HAP-1 (cell line): ENCODE results near the gene FOXO3.
A peak's percentile ranks its signal among the peaks of the same experiment; 100 is the strongest.

Source experiments
- DNase-seq, 2 experiments: peaks; one replicate each; pipeline ENCODE4 v3.0.0-alpha.2; 2016 to 2020; ENCODE audit warnings: low spot score in 2 of 2
- H3K27me3 ChIP-seq: fragments of 250-450 bp; sonication (Bioruptor Pico); 2 replicates; pipeline ENCODE4 v1.5.1; 2020; ENCODE audit warnings: low read depth, mild to moderate bottlenecking, moderate library complexity
- H3K36me3 ChIP-seq: fragments of 250-450 bp; sonication (Bioruptor Pico); replicated peaks from 2 replicates; pipeline ENCODE4 v1.5.1; 2020; ENCODE audit warnings: mild to moderate bottlenecking
- H3K4me1 ChIP-seq: fragments of 250-450 bp; sonication (Bioruptor Pico); 2 replicates; pipeline ENCODE4 v1.5.1; 2020; ENCODE audit warnings: mild to moderate bottlenecking
- H3K4me3 ChIP-seq: fragments of 250-450 bp; sonication (Bioruptor Pico); 2 replicates; pipeline ENCODE4 v1.5.1; 2020; ENCODE audit warnings: mild to moderate bottlenecking, moderate library complexity
- H3K9me3 ChIP-seq: fragments of 250-450 bp; sonication (Bioruptor Pico); 2 replicates; pipeline ENCODE4 v1.5.1; 2020; ENCODE audit warnings: mild to moderate bottlenecking, moderate library complexity
- in situ Hi-C: fragments of 300-500 bp; cut with MboI; formaldehyde crosslinking; loops from 3 replicates; pipeline ENCODE4 v1.14.3; 2020; ENCODE audit warnings: low sequenced_read_pairs, inconsistent platforms, mixed read lengths

Gene FOXO3

DNA sequence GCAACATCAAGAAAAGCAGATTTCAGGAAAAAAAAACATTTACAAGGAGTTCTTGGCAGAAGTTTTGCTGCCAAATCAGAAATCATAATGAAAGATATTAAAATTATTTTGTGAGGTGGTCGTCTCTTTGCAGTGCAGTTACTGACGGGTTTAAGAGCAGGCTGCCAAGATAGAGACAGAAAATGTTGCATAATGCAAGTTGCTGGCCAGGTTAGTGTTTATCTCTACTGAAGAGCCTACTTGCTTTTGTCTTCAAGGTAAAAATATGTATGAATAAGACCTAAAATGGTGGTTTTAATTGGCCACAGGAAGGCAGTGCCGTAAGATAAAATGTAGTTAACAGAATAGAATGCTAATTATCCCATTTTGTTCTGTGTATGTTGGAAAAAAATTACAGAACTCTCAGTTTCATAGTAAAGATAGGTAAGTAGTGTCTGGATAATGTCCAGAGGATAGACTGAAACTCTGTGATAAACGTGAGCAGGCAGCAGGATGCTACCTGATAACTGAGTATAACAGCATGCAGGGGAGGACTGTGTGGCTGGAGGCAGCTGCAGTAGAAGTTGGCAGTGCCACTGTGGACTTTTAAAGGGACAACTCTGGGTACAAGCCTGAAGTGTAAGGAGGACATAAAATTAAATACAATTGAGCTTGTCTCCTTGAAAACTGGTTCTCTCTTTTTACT, 13.9 kb downstream of the FOXO3 start:
- Histone ChIP-seq H3K4me1 (peaks cover 9% of the 10 kb centered on the region), H3K36me3 (peaks cover 14% of the 10 kb centered on the region), H3K9me3 (no peaks in the 10 kb centered on the region), H3K4me3 (no peak overlapping the region), H3K27me3 (no peaks in the 10 kb centered on the region)
- in situ Hi-C loops = no loop called here
- DNase-seq = no peak

DNA sequence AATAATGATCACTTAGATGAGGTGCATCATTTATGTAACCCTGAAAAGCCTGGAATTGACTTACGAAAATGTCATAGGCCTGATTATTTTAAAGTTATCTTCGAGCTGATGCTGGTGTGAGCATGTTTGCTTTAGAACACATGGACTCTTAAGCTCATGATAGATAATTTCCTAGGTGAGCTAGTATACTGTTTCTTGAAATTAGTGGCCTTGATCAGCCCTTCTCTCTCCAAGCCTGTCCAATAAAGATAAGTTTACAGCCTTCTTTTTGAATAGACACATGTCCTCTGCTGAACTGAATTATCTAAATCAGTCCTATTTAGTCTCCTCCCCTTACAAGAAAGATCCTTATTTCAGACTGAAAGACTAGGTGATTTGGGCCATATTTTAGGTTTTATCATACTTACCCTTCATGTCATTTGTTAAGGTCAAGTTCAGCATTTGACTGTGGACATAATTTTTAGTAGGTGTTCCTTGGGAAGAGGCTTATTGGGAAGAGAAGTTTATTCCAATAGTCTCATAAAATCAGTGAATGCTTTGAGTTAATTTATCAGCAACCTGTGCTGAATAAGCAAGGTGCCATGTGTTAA, 15.3 kb downstream of the FOXO3 start:
- Histone ChIP-seq H3K4me1 (peaks cover 18% of the 10 kb centered on the region), H3K4me3 (no peak overlapping the region), H3K27me3 (no peaks in the 10 kb centered on the region), H3K9me3 (no peaks in the 10 kb centered on the region), H3K36me3 (peaks cover 7% of the 10 kb centered on the region)
- in situ Hi-C loops = no loop called here
- DNase-seq = no peak

DNA sequence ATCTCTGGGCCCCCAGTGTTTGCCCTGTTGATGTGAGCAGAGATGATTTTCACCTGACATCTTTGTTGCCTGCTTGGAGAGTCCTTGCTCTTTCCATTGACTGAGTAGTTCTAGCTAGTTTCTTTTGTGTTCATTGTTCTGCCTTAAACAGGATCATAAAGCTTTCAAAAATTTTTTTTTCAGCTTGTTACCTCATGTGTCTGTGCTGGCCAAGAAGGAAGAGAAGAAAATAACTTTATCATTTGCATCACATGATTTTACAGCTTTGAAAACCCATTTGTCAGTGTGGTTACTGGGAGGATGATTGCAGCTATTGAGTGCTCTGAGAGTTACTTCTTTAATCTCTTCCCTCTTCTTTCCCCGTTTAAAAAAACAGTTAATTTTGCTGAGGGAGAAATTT, 16.0 kb downstream of the FOXO3 start:
- Histone ChIP-seq H3K9me3 (no peaks in the 10 kb centered on the region), H3K4me3 (no peak overlapping the region), H3K4me1 (peaks cover 25% of the 10 kb centered on the region), H3K27me3 (no peaks in the 10 kb centered on the region), H3K36me3 (no peaks in the 10 kb centered on the region; the same call in 1 of the 2 replicates)
- DNase-seq = peak in 1 of 2 experiments; percentile 34
- in situ Hi-C loops = no loop called here

DNA sequence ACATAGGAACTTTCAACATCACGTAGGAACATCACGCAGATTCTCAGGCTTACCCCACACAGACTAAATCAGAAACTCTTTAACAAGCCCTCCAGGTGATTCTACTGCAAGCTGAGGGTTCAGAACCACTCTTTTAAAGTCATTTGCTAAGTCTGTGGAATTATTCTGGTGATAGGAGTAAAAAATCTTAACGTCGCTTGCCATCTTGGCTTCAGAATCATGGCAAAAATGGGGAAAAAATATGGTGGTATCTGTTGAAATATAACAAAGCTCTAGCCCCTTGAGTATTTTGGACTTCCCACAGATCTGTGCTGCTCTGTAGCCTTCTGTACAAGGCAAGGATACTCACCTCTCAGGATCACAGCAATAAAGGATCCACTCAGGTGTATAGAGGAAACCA, 17.4 kb downstream of the FOXO3 start:
- Histone ChIP-seq H3K4me1 (peaks cover 37% of the 10 kb centered on the region), H3K27me3 (no peaks in the 10 kb centered on the region), H3K4me3 (no peak overlapping the region), H3K9me3 (no peaks in the 10 kb centered on the region), H3K36me3 (no peaks in the 10 kb centered on the region; the same call in 1 of the 2 replicates)
- no peak for DNase-seq
- in situ Hi-C loops = no loop called here

DNA sequence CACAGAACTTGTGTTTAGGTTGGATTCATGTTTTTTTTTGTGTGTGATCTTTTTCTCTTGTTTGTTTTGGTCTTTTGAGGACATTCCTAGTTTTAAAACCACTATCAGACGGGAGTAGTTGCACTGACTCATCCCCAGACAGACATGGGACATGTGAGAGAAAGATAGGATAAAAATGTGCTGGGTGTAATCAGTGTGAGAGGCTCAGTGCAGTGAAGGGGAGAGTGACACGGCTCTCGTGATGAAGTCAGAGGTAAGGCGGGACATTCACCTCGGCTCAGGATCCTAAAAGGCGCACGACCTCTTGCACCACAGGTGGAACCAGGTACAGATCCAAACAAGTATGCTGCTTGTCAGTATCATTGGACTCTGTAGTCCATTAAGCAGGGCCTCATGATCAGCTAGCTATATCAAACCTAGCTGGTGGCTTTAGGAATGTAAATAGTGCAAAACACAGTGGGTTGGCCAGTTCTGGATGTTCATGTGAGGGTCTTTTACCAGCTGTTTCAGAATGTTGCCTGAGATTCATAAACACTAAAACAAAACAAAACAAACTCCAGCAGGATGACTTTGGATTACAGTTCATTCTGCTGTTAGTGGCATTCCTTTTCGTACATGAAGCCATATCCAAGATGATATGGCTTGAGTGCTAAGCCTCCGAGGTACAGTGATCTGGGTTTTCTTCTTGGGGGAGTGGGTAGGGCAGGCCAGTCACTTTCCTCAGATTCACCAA, 18.0 kb downstream of the FOXO3 start:
- Histone ChIP-seq H3K9me3 (no peaks in the 10 kb centered on the region), H3K27me3 (no peaks in the 10 kb centered on the region), H3K4me1 (peaks cover 37% of the 10 kb centered on the region), H3K36me3 (no peaks in the 10 kb centered on the region), H3K4me3 (no peak overlapping the region)
- in situ Hi-C loops = no loop called here
- DNase-seq = no peak

DNA sequence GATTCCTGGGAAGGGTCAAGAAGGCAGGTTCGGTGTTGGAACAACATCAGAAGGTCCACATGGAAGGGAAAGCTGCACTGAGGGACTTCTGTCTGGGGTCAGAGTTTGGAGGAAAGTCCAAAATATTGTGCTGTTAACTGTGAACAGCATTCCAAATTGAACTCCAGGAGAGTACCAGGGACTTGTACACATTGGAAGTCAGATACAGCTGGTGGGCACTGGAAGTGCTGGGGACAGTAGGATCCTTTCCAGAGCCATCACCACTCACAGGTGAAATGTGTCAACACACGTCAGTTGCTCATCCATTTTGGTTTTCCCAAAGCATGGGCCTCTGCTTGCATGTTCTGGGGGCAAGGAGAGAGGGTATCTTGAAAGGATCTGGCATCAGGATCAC, 18.6 kb downstream of the FOXO3 start:
- H3K27me3 ChIP-seq = no peaks in the 10 kb centered on the region
- H3K4me3 ChIP-seq = no peak overlapping the region
- no peaks in the 10 kb centered on the region for H3K9me3 ChIP-seq
- no peak for DNase-seq
- in situ Hi-C loops = no loop called here
- peaks cover 37% of the 10 kb centered on the region for H3K4me1 ChIP-seq
- no peaks in the 10 kb centered on the region for H3K36me3 ChIP-seq

DNA sequence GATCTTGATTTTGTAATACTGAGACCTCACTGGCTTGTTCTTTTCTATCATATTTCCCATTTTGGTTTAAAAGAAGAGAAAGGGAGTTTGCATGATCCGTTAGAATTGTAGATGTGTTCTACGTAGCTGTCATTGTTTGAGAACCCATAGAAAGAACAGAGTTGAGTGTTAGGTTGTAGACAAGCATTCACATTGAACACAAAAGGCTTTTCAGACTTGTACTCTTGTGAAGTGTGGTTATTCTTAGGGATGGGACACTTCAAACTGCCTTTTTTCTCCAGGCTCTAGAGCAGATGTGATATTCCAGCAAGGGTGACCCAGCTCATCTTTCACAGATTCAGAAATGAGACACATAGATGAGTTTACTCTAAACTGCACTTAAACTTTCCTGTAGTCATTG, 19.9 kb downstream of the FOXO3 start:
- H3K36me3 ChIP-seq = no peaks in the 10 kb centered on the region
- in situ Hi-C loops = no loop called here
- no peaks in the 10 kb centered on the region for H3K27me3 ChIP-seq
- peak in 1 of 2 experiments; percentile 69 for DNase-seq
- H3K9me3 ChIP-seq = no peaks in the 10 kb centered on the region
- H3K4me3 ChIP-seq = no peak overlapping the region
- H3K4me1 ChIP-seq = peaks cover 37% of the 10 kb centered on the region

DNA sequence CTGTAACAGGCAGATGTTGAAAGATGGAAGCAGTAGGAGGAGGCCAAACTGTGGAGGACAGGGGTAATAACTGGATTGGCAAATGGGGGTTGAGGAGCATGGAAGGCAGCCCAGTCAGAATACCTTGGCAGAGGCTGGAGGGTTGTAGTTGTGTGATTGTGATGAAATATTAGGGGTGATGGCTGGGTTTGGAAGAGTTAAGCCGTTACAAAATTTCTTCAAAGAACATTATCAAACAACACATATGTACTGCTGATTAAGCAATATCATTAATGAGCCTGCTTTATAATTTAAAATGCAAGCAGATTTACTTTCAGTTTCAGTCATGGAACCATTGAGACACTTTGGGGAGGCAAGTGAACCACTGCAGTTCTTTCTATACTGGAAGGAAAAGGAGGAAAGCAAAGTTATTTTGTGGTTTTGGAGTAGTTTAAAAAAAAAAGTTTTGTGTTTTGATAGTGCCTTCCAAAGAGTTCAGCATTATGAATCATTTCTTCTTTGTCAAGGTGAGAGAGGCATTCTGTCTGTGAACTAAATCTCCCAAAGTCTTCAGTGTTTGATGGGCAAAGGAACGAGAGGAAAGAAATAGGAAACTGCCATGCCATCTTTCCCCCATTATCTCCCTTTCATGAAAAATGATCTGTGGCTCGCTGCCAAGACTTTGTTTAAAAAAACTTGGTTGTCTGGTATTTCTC, 20.7 kb downstream of the FOXO3 start:
- Histone ChIP-seq H3K27me3 (no peaks in the 10 kb centered on the region), H3K4me1 (peaks cover 33% of the 10 kb centered on the region), H3K4me3 (no peak overlapping the region), H3K36me3 (no peaks in the 10 kb centered on the region), H3K9me3 (no peaks in the 10 kb centered on the region)
- in situ Hi-C loops = no loop called here
- DNase-seq = peak in 1 of 2 experiments; percentile 67

DNA sequence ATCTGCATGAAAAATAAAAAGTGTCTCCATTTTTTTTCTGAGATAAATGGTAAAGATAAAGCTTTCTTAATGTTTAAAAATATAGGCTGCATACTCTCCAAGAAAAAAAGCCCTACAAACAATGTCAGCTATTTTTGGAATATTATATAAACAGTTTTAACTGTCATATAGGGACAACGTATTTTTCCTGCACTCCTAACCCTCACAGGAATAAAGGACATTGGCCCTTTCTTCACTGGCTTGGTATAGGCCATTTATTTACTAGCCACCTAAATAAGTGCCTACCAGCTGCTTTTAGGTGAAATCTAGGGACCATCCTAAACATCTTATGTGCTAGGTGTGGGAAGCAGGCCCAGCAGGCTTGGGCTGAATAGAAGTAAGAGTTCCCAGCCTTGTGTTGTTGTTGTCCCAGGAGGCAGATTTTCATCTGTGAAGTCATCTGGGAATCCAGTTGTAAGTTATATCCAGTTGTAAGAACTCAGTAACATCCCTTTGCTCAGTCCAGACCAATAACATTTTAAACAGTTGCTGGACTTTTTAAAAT, 21.3 kb downstream of the FOXO3 start:
- Histone ChIP-seq H3K4me3 (no peak overlapping the region), H3K36me3 (no peaks in the 10 kb centered on the region), H3K4me1 (peaks cover 30% of the 10 kb centered on the region), H3K9me3 (no peaks in the 10 kb centered on the region), H3K27me3 (no peaks in the 10 kb centered on the region)
- DNase-seq = no peak
- in situ Hi-C loops = no loop called here

DNA sequence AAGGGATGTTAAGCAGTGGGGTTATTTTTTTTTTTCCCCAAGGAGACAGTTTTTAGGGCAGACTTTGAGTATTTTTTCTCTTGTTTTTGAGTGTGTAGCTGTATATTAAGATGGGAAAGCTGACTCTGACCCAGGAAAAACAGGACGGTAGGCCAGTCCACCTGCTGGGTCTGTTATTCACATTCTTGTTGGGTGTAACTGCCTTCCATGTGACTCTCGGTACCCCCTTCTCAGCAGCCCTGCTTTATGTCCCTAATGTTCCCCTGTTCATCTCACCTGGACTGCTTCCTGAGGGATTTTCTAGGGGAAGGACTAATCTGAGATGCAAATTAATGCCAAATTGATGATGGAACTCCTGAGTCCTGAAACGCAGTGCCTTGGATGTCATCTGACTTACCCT, 21.9 kb downstream of the FOXO3 start:
- in situ Hi-C loops = no loop called here
- DNase-seq = no peak
- no peaks in the 10 kb centered on the region for H3K9me3 ChIP-seq
- H3K27me3 ChIP-seq = no peaks in the 10 kb centered on the region
- no peak overlapping the region for H3K4me3 ChIP-seq
- H3K36me3 ChIP-seq = no peaks in the 10 kb centered on the region
- H3K4me1 ChIP-seq = peaks cover 34% of the 10 kb centered on the region

DNA sequence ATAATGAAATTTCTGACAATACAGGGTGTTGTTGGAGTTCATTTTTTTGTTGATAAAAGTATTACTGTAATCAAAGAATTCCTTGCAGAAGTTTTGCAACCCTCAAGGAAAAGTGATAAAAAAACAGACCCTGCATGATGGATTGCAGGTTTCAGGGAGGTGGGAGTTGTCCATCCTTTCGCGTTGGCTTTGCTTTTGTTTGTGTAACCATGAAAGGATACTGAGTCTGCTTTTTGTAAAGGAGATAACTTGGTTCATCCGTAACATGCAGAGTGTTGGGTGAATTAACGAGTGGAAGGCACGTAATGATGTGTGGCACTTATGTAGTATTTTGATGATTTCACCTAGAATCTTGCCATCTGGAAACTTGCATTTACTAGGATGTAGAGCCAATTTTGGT, 23.6 kb downstream of the FOXO3 start:
- no peak for DNase-seq
- peaks cover 51% of the 10 kb centered on the region for H3K4me1 ChIP-seq

DNA sequence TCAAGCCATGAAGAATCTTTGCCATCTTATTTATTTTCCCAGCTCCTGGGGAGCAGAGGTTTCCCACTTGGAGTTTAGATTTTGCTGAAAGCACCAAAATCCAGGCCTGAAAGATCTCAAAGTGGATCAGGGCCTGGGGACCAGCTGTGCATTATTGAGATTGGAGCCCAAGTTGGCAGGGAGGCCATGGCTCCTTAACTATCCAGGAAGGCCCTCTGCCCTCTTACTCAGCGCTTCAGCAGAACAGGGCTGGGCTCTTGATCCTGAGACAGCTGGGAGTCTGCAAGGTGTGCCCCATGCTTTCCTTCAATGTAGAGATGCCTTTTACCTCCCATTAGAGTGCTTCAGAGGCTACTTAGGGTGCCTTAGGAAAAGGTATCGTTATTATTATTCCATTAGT, 24.6 kb downstream of the FOXO3 start:
- Histone ChIP-seq H3K27me3 (no peaks in the 10 kb centered on the region), H3K4me3 (no peak overlapping the region), H3K36me3 (no peaks in the 10 kb centered on the region), H3K4me1 (peaks cover 54% of the 10 kb centered on the region), H3K9me3 (no peaks in the 10 kb centered on the region)
- in situ Hi-C loops = no loop called here
- no peak for DNase-seq

More for the DNA sequence above, 23.6 kb downstream of the FOXO3 start:
- Histone ChIP-seq H3K9me3 (no peaks in the 10 kb centered on the region), H3K36me3 (no peaks in the 10 kb centered on the region), H3K27me3 (no peaks in the 10 kb centered on the region), H3K4me3 (no peak overlapping the region)
- in situ Hi-C loops = no loop called here

DNA sequence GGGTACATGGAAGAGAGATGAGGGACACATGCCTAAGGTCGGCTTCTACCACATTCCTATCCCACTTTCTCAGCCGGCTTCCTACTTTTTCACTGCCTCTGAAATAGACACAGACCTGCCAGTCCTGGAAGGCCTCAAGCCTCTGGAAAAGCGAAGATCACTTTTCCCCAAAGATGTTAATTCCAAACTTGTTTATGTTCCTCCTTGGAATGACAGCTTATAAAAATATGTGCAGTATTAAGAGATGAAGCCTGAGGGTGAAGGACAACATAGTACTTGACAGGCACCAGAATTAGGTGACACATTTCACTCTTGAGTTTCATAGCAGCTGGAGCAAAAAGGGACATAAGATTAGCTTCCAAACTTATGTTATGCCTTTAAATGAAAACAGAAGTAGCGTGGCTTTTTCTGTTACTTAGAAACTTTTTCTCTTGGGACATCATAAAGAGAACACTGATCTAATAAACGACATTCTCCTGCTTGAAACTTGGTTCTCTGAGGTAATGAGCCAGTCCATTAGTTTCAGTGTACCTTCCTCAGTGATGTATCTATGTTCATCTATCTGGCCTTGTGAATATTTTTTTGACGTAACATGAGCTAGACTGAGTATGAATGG, 25.3 kb downstream of the FOXO3 start:
- Histone ChIP-seq H3K9me3 (no peaks in the 10 kb centered on the region), H3K4me1 (peaks cover 47% of the 10 kb centered on the region), H3K27me3 (no peaks in the 10 kb centered on the region), H3K4me3 (no peak overlapping the region), H3K36me3 (no peaks in the 10 kb centered on the region)
- no peak for DNase-seq
- in situ Hi-C loops = no loop called here
